ENCODE data around the gene WNT9B.

DNA sequence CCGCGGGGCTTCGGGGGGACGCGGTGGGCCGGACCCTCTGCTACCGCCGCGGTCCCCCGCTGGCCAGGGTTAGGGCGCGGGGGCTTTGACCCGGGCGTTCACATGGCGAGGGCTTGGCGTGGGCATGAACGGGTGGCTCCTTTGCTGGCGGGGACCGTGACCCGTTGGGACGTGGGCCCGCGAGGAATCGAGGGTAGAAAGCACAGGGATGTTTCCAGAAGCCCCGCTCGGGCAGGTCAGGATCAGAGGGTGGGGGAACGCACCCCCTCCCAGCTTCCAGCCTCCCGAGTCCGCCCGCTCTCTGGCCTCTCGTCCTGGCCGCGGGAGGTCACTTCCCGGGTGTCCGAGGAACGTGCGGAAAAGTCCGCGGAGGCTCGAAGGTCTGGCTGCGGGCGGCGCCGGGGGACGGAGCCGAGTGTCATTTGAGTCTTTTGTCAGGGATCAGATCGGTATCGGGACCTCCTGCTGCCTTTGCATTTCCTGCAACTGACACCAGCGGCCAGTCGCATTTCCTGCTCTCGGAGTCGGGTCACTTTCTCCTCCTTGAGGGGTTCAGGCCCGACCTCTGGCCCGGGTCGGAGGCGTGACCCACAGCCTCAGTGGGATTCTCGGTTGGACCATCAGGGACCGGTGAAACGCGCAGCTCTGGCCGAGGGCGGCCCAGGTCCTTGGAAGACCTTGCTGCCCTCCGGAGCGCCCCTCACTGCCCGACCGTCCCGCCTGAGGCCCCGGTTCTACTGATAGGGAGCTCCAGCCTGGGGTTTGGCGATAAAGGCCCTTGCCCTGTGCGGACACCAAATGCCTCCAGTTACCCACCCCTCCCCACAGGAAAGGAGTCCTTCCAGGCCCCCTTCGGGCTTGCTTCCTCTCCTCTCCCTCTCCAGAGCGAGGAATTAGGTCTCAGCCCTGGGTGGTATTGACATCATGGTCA is 32.2 kb upstream of the WNT9B start:
- TF ChIP-seq, protein P1, sequence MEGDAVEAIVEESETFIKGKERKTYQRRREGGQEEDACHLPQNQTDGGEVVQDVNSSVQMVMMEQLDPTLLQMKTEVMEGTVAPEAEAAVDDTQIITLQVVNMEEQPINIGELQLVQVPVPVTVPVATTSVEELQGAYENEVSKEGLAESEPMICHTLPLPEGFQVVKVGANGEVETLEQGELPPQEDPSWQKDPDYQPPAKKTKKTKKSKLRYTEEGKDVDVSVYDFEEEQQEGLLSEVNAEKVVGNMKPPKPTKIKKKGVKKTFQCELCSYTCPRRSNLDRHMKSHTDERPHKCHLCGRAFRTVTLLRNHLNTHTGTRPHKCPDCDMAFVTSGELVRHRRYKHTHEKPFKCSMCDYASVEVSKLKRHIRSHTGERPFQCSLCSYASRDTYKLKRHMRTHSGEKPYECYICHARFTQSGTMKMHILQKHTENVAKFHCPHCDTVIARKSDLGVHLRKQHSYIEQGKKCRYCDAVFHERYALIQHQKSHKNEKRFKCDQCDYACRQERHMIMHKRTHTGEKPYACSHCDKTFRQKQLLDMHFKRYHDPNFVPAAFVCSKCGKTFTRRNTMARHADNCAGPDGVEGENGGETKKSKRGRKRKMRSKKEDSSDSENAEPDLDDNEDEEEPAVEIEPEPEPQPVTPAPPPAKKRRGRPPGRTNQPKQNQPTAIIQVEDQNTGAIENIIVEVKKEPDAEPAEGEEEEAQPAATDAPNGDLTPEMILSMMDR (IDR thresholded peaks at IDR 0.05) = no peak
- no peak for TF ChIP-seq POLR2A (IDR thresholded peaks at IDR 0.05)

Measured in adrenal gland (tissue), 5 donors.